Vagina (tissue), 2 donors: ENCODE results near the gene CDH7.

Source experiments
- CTCF ChIP-seq, 3 experiments: fragments of 450-650 bp in 2 of 3; fragments of 200-600 bp in 1 of 3; sonication (generic) in 1 of 3; IDR thresholded peaks; one replicate each; pipeline ENCODE4 v1.5.1; 2017 to 2019; ENCODE audit warnings: antibody characterized with exemption in 3 of 3, mild to moderate bottlenecking in 2 of 3, moderate library complexity in 2 of 3
- POLR2A ChIP-seq, 2 donors: fragments of 450-650 bp; IDR thresholded peaks; one replicate each; pipeline ENCODE4 v1.6.1; 2017; ENCODE audit warnings: antibody characterized with exemption in 2 of 2, mild to moderate bottlenecking in 2 of 2, moderate library complexity in 2 of 2
- POLR2AphosphoS5 ChIP-seq, 2 donors: sonication (generic); formaldehyde crosslinking; IDR thresholded peaks; one replicate each; pipeline ENCODE4 v1.9.0; 2017; ENCODE audit warnings: antibody characterized with exemption in 2 of 2, mild to moderate bottlenecking in 2 of 2, low read depth in 1 of 2; ENCODE audit not compliant: insufficient read depth in 1 of 2

GRCh38 chr18:65762556-65762955 is 11.7 kb downstream of the CDH7 start:
- TF ChIP-seq CTCF (IDR thresholded peaks at IDR 0.05): no peak
- TF ChIP-seq POLR2AphosphoS5 (IDR thresholded peaks at IDR 0.05; ENCODE audit: insufficient read depth in 1 of 2, low read depth in 1 of 2): no peak
- TF ChIP-seq POLR2A (IDR thresholded peaks at IDR 0.05): no peak
